Erythroblast (primary cell): Measurements from ENCODE around the gene GRPEL2.

Experiments
- GATA1 ChIP-seq: IDR thresholded peaks from 2 replicates; pipeline ENCODE4 v1.6.1; 2011; ENCODE audit warnings: low read depth, mild to moderate bottlenecking, control low read depth, low read length, moderate library complexity
- POLR2A ChIP-seq: IDR thresholded peaks from 2 replicates; pipeline ENCODE4 v1.6.1; 2011; ENCODE audit warnings: mild to moderate bottlenecking, low read length

DNA sequence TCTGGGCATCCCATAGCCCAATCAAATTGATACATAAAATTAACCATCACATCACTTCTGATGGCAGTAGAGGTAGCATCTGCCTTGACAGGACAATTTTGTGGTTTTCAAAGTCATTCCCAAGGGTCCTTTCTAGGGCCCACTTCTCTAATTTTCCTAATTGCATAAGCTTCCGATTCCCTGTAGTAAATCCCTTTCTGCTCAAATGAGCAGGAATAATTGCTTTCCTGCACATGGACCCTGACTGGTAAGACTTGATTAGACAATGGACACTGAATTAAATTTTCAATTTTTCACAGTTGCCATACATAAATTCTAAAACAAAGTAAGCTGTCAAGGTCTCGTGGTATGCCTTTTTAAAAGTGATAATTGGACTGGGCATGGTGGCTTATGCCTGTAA is 55.8 kb downstream of the GRPEL2 start:
- TF ChIP-seq POLR2A (no peak), GATA1 (no peak)
